ENCODE data around the gene MAS1. TPM values are rescaled to one million over a fixed set of nuclear protein-coding genes. Genes with fewer than 3 reads are reported as not detected.
"Not testable (repeated sequence)": the region's sequence is repeated elsewhere in the genome, so short reads cannot be mapped to it uniquely, and the experiment has no call there.

Gene MAS1
- not detected in 2 replicates for total RNA-seq

- intact Hi-C loops (cut with micrococcal nuclease) = no loop called here
These were observed at the start of gene MAS1 for GRCh38 chr6:159890792-159891191. TSS of gene MAS1 (plus strand) at chr6:159890988. CDS start at chr6:159906956, 15,968 bp downstream.

GRCh38 chr6:159842035-159842434, 48.8 kb upstream of the MAS1 start:
- Mint-ChIP-seq H3K4me3 (no peak overlapping the region), H3K4me1 (no peaks in the 10 kb centered on the region), H3K27ac (no peak overlapping the region), H3K9me3 (no peaks in the 10 kb centered on the region), H3K27me3 (peaks cover 18% of the 10 kb centered on the region), H3K36me3 (ENCODE audit: low read depth) (no peaks in the 10 kb centered on the region)
- no peak for TF ChIP-seq CTCF (IDR thresholded peaks at IDR 0.05)
- ATAC-seq (ENCODE audit: low read depth) (no peak), DNase-seq (no peak)
- ChIA-PET CTCF (no interaction called here), POLR2A (no interaction called here)
- intact Hi-C loops (cut with micrococcal nuclease) = no loop called here

More at GRCh38 chr6:159890792-159891191, at the start of gene MAS1:
- no peaks in the 10 kb centered on the region for H3K4me1 Mint-ChIP-seq
- no peaks in the 10 kb centered on the region for H3K36me3 Mint-ChIP-seq (ENCODE audit: low read depth)
- DNase-seq = no peak
- ChIA-PET CTCF (no interaction called here), POLR2A (no interaction called here)
- H3K27ac Mint-ChIP-seq = no peak within 1 kb of the TSS
- ATAC-seq (ENCODE audit: low read depth) = no peak
- H3K9me3 Mint-ChIP-seq = no peaks in the 10 kb centered on the region
- TF ChIP-seq CTCF (IDR thresholded peaks at IDR 0.05) = no peak
- H3K27me3 Mint-ChIP-seq = peaks cover 41% of the 10 kb centered on the region
- no peak within 1 kb of the TSS for H3K4me3 Mint-ChIP-seq

- CTCF ChIA-PET = interaction anchor here (0.6 kb wide), 1 partner anchor 274 kb away, joined by 3 read pairs; no protein-coding TSS in a partner anchor
These were observed 45.8 kb upstream of the MAS1 start for GRCh38 chr6:159844737-159845645.

GRCh38 chr6:159848552-159848951, 42.2 kb upstream of the MAS1 start:
- H3K27ac Mint-ChIP-seq; CTCF ChIA-PET; DNase-seq; ATAC-seq (ENCODE audit: low read depth); H3K4me1 Mint-ChIP-seq; H3K36me3 Mint-ChIP-seq (ENCODE audit: low read depth); intact Hi-C loops (cut with micrococcal nuclease); H3K27me3 Mint-ChIP-seq; POLR2A ChIA-PET; H3K4me3 Mint-ChIP-seq: not testable (repeated sequence)
- H3K9me3 Mint-ChIP-seq = peaks cover 16% of the 10 kb centered on the region

More at GRCh38 chr6:159844737-159845645, 45.8 kb upstream of the MAS1 start:
- Mint-ChIP-seq H3K4me3 (no peak overlapping the region), H3K9me3 (peaks cover 12% of the 10 kb centered on the region), H3K27me3 (peaks cover 8% of the 10 kb centered on the region), H3K4me1 (no peaks in the 10 kb centered on the region), H3K36me3 (ENCODE audit: low read depth) (no peaks in the 10 kb centered on the region), H3K27ac (no peak overlapping the region)
- no peak for TF ChIP-seq CTCF (IDR thresholded peaks at IDR 0.05)
- intact Hi-C loops (cut with micrococcal nuclease) = no loop called here
- no peak for ATAC-seq (ENCODE audit: low read depth)
- DNase-seq = no peak
- POLR2A ChIA-PET = no interaction called here

- H3K4me3 Mint-ChIP-seq; CTCF ChIA-PET; POLR2A ChIA-PET; intact Hi-C loops (cut with micrococcal nuclease); H3K27me3 Mint-ChIP-seq; H3K27ac Mint-ChIP-seq; H3K4me1 Mint-ChIP-seq; DNase-seq; ATAC-seq (ENCODE audit: low read depth); H3K36me3 Mint-ChIP-seq (ENCODE audit: low read depth): not testable (repeated sequence)
- peaks cover 16% of the 10 kb centered on the region for H3K9me3 Mint-ChIP-seq
These were observed 40.9 kb upstream of the MAS1 start for GRCh38 chr6:159849851-159850250.

GRCh38 chr6:159852877-159853276, 37.9 kb upstream of the MAS1 start:
- DNase-seq = no peak
- peaks cover 23% of the 10 kb centered on the region for H3K9me3 Mint-ChIP-seq
- no peaks in the 10 kb centered on the region for H3K36me3 Mint-ChIP-seq (ENCODE audit: low read depth)
- peaks cover 8% of the 10 kb centered on the region for H3K27me3 Mint-ChIP-seq
- no peak overlapping the region for H3K4me3 Mint-ChIP-seq
- ChIA-PET CTCF (interaction anchor here (1.3 kb wide), 3 partner anchors 11 to 220 kb away, joined by 3 to 4 read pairs (median 3); no protein-coding TSS in a partner anchor), POLR2A (no interaction called here)
- no peak for TF ChIP-seq CTCF (IDR thresholded peaks at IDR 0.05)
- H3K27ac Mint-ChIP-seq = no peak overlapping the region
- H3K4me1 Mint-ChIP-seq = no peaks in the 10 kb centered on the region
- intact Hi-C loops (cut with micrococcal nuclease) = loop anchor here (1.0 kb wide), 2 partner anchors 133 to 162 kb away; no protein-coding TSS in a partner anchor
- ATAC-seq (ENCODE audit: low read depth) = no peak

Measured in activated B cell treated with CpG ODN at 0.5 μM for 24 hours (primary cell).